Peyer's patch (tissue), 4 donors: ENCODE measurements around the gene SPIB. TPM values are rescaled to one million over a fixed set of nuclear protein-coding genes. Genes with fewer than 3 reads are reported as not detected.
"Not testable (repeated sequence)": the region's sequence is repeated elsewhere in the genome, so short reads cannot be mapped to it uniquely, and the experiment has no call there.

Source experiments
- DNase-seq, 3 donors: peaks; one replicate each; pipeline ENCODE4 v3.0.0-alpha.2; 2017 to 2019
- H3K27ac ChIP-seq, 4 donors: fragments of 200-600 bp; sonication (generic); one replicate each; pipeline ENCODE4 v1.5.1; 2016 to 2019
- H3K27me3 ChIP-seq, 2 donors: fragments of 200-600 bp; sonication (generic); one replicate each; pipeline ENCODE4 v1.5.1; 2019
- H3K36me3 ChIP-seq, 3 donors: fragments of 200-600 bp; sonication (generic); one replicate each; pipeline ENCODE4 v1.5.1; 2016 to 2019
- H3K4me1 ChIP-seq, 4 donors: fragments of 200-600 bp; sonication (generic); one replicate each; pipeline ENCODE4 v1.5.1; 2016 to 2019
- H3K4me3 ChIP-seq, 4 donors: fragments of 200-600 bp; sonication (generic); 1 replicate in 3 of 4; 2 replicates in 1 of 4; pipeline ENCODE4 v1.5.1; 2016 to 2019; ENCODE audit warnings: mild to moderate bottlenecking in 1 of 4
- H3K9me3 ChIP-seq, 4 donors: fragments of 200-600 bp; sonication (generic); one replicate each; pipeline ENCODE4 v1.5.1; 2016 to 2019; ENCODE audit warnings: mild to moderate bottlenecking in 1 of 4
- POLR2A ChIP-seq, 2 donors: fragments of 450-650 bp; IDR thresholded peaks; one replicate each; pipeline ENCODE4 v1.5.1; 2017; ENCODE audit warnings: antibody characterized with exemption in 2 of 2, mild to moderate bottlenecking in 2 of 2, moderate library complexity in 2 of 2
- total RNA-seq, 4 donors: library from RNA; depleted of rRNA; stranded (reverse); fragments of >200 nt; gene quantifications; one replicate each; pipeline ENCODE4 v1.1.0, GENCODE V29; 2016
- TF ChIP-seq, protein P1 (sequence below), 6 experiments: fragments of 450-650 bp in 4 of 6; fragments of 200-600 bp in 2 of 6; sonication (generic) in 1 of 6; IDR thresholded peaks; one replicate each; pipeline ENCODE4 v1.5.1; 2017 to 2019; ENCODE audit warnings: antibody characterized with exemption in 6 of 6, mild to moderate bottlenecking in 3 of 6, moderate library complexity in 1 of 6

Gene SPIB
- total RNA-seq, 4 donors from 2014 or later = 20.3 to 62.7 (median 24.4) TPM

DNA sequence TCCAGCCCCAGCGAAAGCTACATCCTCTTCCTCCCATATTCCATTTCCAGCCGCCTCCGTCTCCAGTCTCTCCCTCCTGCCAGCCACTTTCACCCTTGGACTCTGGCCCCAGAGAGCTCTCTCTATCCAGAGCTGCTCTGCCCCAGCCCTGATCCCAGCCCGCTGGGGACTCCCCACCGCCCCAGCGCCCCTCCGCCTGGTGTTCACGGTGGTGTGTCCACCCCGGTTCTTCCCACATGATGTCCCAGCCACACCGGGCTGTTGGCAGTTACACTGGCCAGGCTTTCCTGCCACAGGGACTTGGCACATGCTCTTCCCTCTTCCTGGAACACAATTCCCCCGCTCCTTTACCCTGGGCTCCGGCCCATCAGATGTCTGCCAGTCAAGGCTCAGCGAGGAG is 46.3 kb downstream of the SPIB start:
- Histone ChIP-seq H3K36me3 (no peaks in the 10 kb centered on the region), H3K27me3 (no peaks in the 10 kb centered on the region), H3K27ac (no peak overlapping the region), H3K4me1 (peaks cover 0 to 6% (median 0%) of the 10 kb centered on the region in 4 donors), H3K4me3 (no peak overlapping the region), H3K9me3 (no peaks in the 10 kb centered on the region)
- peak in 1 of 3 donors; percentile 59 for DNase-seq
- TF ChIP-seq, protein P1, sequence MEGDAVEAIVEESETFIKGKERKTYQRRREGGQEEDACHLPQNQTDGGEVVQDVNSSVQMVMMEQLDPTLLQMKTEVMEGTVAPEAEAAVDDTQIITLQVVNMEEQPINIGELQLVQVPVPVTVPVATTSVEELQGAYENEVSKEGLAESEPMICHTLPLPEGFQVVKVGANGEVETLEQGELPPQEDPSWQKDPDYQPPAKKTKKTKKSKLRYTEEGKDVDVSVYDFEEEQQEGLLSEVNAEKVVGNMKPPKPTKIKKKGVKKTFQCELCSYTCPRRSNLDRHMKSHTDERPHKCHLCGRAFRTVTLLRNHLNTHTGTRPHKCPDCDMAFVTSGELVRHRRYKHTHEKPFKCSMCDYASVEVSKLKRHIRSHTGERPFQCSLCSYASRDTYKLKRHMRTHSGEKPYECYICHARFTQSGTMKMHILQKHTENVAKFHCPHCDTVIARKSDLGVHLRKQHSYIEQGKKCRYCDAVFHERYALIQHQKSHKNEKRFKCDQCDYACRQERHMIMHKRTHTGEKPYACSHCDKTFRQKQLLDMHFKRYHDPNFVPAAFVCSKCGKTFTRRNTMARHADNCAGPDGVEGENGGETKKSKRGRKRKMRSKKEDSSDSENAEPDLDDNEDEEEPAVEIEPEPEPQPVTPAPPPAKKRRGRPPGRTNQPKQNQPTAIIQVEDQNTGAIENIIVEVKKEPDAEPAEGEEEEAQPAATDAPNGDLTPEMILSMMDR (IDR thresholded peaks at IDR 0.05) = no peak
- no peak for TF ChIP-seq POLR2A (IDR thresholded peaks at IDR 0.05)

DNA sequence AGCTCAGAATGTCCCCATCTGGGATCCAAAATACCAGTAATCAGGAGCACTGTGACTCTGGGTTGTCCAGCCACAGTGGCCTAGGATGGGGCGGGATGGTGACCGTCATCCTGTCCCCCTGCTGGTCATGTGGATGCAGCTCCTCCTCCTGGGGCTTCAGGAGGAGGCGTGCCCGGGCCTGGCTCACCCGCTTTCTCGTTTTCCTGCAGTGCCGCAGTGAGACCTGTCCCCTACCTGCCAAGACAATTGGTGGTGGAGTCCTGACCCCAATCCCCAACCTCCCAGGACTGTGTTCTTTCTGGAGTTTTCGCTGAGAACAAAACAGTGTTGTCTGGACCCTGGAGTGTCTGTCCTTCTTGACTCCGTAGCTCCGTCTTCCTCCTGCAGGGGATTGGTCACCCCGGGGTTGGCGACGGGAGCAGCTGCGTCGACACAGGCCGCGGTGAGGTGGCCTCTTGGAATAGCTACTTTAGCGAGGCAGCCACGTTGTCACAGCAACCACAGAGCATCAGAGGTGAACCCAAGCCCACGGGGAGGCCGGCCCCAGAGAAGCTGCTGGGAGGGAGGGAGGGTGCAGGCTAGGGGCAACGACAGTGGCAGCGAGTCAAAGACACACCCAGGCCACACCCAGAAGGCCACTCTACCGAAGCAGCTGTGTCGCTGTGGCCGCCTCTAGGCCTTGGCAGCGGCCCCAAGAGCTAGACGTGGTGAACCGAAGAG is 47.4 kb downstream of the SPIB start:
- no peaks in the 10 kb centered on the region for H3K36me3 ChIP-seq
- H3K9me3 ChIP-seq = no peaks in the 10 kb centered on the region
- DNase-seq = peak in 2 of 3 donors; percentile 57 to 71
- H3K4me3 ChIP-seq = no peak overlapping the region
- no peaks in the 10 kb centered on the region for H3K4me1 ChIP-seq
- TF ChIP-seq, protein P1 (IDR thresholded peaks at IDR 0.05) = peak in 1 of 6 experiments; percentile 5
- no peak for TF ChIP-seq POLR2A (IDR thresholded peaks at IDR 0.05)
- H3K27ac ChIP-seq = peak overlapping the region in 1 of 4 donors; percentile 30
- H3K27me3 ChIP-seq = no peaks in the 10 kb centered on the region

DNA sequence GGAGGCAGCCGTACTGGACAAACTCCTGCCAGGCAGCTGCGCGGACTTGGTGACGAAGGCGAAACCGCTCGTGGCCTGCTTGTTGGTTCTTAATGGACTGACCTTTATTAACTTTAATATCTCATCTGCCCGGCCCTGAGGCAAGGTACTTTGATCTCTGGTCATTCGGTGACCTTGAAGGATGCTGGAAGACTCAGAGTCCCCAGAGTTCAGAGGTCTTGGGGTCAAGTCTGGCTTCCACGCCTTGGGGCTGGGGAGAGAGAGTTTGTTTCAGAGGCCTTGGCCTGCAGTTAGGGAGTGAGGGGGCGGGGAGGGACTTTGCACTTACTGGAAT is 47.9 kb downstream of the SPIB start:
- Histone ChIP-seq H3K4me3 (no peak overlapping the region), H3K4me1 (no peaks in the 10 kb centered on the region), H3K27ac (peak overlapping the region in 1 of 4 donors; percentile 30), H3K27me3 (no peaks in the 10 kb centered on the region), H3K9me3 (no peaks in the 10 kb centered on the region), H3K36me3 (no peaks in the 10 kb centered on the region)
- no peak for DNase-seq
- no peak for TF ChIP-seq POLR2A (IDR thresholded peaks at IDR 0.05)
- TF ChIP-seq, protein P1 (IDR thresholded peaks at IDR 0.05) = no peak

DNA sequence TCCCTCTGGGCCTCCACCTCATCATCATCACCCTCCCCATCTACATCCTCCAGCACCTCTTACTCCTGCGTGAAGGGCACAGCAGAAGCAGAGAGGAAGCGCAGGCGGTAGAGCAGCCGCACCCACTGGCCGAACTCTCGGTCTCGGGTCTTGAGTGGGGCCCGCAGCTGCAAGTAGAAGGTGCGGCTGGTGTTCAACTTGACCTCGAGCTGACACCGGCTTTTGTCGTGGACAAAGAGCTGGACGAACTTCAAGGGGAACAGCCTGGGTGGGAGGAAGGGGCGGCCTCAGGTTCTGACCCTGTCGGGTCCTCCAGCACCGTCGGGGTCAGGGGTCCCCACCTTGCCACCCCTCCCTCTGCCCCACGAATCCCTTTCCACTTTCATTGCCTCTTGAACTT is 48.8 kb downstream of the SPIB start:
- Histone ChIP-seq H3K27me3 (no peaks in the 10 kb centered on the region), H3K9me3 (no peaks in the 10 kb centered on the region), H3K36me3 (no peaks in the 10 kb centered on the region), H3K4me3 (no peak overlapping the region), H3K4me1 (no peaks in the 10 kb centered on the region), H3K27ac (no peak overlapping the region)
- no peak for DNase-seq
- TF ChIP-seq, protein P1 (IDR thresholded peaks at IDR 0.05) = no peak
- TF ChIP-seq POLR2A (IDR thresholded peaks at IDR 0.05) = no peak

DNA sequence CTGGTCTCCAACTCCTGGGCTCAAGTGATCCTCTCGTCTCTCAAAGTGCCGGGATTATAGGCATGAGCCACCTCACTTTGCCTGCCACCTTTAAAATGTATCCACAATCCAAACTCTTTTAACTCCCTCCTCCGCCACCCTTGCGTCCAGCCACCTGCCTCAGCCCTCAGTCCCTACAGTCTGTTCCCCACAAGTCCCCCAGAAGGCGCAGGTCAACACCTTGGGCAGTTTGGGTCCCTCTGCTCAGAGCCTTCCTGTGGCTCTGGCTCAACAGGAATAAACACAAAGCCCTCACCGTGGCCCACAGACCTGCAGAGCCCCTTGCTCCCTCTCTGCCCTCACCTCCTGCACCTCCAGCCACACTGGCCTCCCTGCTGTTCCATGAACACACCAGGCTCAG is 50.1 kb downstream of the SPIB start:
- H3K36me3 ChIP-seq = no peaks in the 10 kb centered on the region
- DNase-seq = no peak
- no peak overlapping the region for H3K4me3 ChIP-seq
- no peaks in the 10 kb centered on the region for H3K9me3 ChIP-seq
- no peak overlapping the region for H3K27ac ChIP-seq
- no peaks in the 10 kb centered on the region for H3K27me3 ChIP-seq
- H3K4me1 ChIP-seq = no peaks in the 10 kb centered on the region
- TF ChIP-seq, protein P1 (IDR thresholded peaks at IDR 0.05) = no peak
- no peak for TF ChIP-seq POLR2A (IDR thresholded peaks at IDR 0.05)

DNA sequence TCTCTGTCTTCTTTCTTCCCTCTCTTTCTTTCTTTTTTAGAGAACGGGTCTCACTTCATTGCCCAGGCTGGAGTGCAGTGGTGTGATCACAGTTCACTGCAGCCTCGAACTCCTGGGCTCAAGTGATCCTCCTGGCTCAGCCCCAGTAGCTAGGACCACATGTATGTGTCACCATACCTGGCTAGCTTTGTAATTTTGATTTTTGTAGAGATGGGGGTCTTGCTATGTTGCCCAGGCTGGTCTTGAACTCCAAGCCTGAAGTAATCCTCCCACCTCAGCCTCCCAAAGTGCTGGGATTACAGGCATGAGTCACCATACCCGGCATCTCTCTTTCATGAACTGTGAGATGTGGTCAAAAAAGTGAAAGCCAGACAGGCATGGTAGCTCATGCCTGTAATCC is 54.6 kb downstream of the SPIB start:
- not testable (repeated sequence) for H3K27me3 ChIP-seq, H3K4me3 ChIP-seq, H3K27ac ChIP-seq, H3K9me3 ChIP-seq, H3K36me3 ChIP-seq
- peak in 1 of 3 donors; percentile 7 for DNase-seq
- peaks cover 0 to 14% (median 9%) of the 10 kb centered on the region in 4 donors for H3K4me1 ChIP-seq
